HepG2 (cell line): ENCODE data around the gene ZMYND8. TPM values are rescaled to one million over a fixed set of nuclear protein-coding genes. Genes with fewer than 3 reads are reported as not detected.

Experiments
- EZH2 ChIP-seq: conservative IDR thresholded peaks from 2 replicates; pipeline ENCODE4 v1.6.1; 2012; ENCODE audit warnings: mild to moderate bottlenecking, low read depth, low read length, moderate library complexity
- FOXP1 ChIP-seq, 2 experiments: fragments of 450-650 bp in 1 of 2; IDR thresholded peaks; 2 replicates each; pipeline ENCODE4 v1.6.1; 2017 to 2018; ENCODE audit warnings: antibody characterized with exemption in 1 of 2
- HBP1 ChIP-seq: IDR thresholded peaks from 2 replicates; pipeline ENCODE4 v1.6.1; 2016; ENCODE audit warnings: low read depth, control low read depth
- HDAC2 ChIP-seq: sonication (generic); formaldehyde crosslinking; IDR thresholded peaks from 2 replicates; pipeline ENCODE4 v1.4.0; 2020; ENCODE audit warnings: missing genetic modification reagents
- KLF16 ChIP-seq, 2 experiments: sonication (generic) in 1 of 2; formaldehyde crosslinking in 1 of 2; IDR thresholded peaks; 2 replicates each; pipeline versions ENCODE4 v1.6.1 to v1.8.0; 2016 to 2023; ENCODE audit warnings: missing genetic modification reagents in 2 of 2, missing compliant biosample characterization in 1 of 2
- KLF9 ChIP-seq: IDR thresholded peaks from 2 replicates; pipeline ENCODE4 v1.6.1; 2016; ENCODE audit warnings: low read depth
- MAX ChIP-seq: IDR thresholded peaks from 2 replicates; pipeline ENCODE4 v1.6.1; 2012; ENCODE audit warnings: inconsistent platforms
- MTERF4 ChIP-seq: sonication (generic); formaldehyde crosslinking; IDR thresholded peaks from 2 replicates; pipeline ENCODE4 v1.8.0; 2023; ENCODE audit warnings: mild to moderate bottlenecking, missing genetic modification reagents
- PHF8 ChIP-seq: sonication (generic); formaldehyde crosslinking; IDR thresholded peaks from 2 replicates; pipeline ENCODE4 v1.5.0; 2020; ENCODE audit warnings: missing genetic modification reagents
- PREB ChIP-seq: sonication (generic); formaldehyde crosslinking; IDR thresholded peaks from 2 replicates; pipeline ENCODE4 v1.4.0; 2020; ENCODE audit warnings: missing genetic modification reagents
- PRPF4 ChIP-seq: fragments of 200-400 bp; formaldehyde crosslinking; IDR thresholded peaks from 2 replicates; pipeline ENCODE4 v1.6.1; 2016; ENCODE audit warnings: low read length, low read depth; ENCODE audit not compliant: poor library complexity, severe bottlenecking
- SAP130 ChIP-seq: IDR thresholded peaks from 2 replicates; pipeline ENCODE4 v1.6.1; 2016; ENCODE audit warnings: low read depth
- SMARCE1 ChIP-seq: fragments of 450-650 bp; IDR thresholded peaks from 2 replicates; pipeline ENCODE4 v1.6.1; 2017; ENCODE audit warnings: borderline replicate concordance
- SP2 ChIP-seq: sonication (generic); formaldehyde crosslinking; IDR thresholded peaks from 2 replicates; pipeline ENCODE4 v1.5.1; 2020; ENCODE audit warnings: mild to moderate bottlenecking, missing genetic modification reagents
- TBP ChIP-seq: sonication (generic); formaldehyde crosslinking; IDR thresholded peaks from 2 replicates; pipeline ENCODE4 v1.5.0; 2020; ENCODE audit warnings: missing genetic modification reagents
- TERF1 ChIP-seq: sonication (generic); formaldehyde crosslinking; IDR thresholded peaks from 2 replicates; pipeline ENCODE4 v1.8.0; 2022; ENCODE audit warnings: mild to moderate bottlenecking, missing genetic modification reagents, moderate library complexity
- ZNF101 ChIP-seq: sonication (generic); formaldehyde crosslinking; IDR thresholded peaks from 2 replicates; pipeline ENCODE4 v1.4.0; 2020; ENCODE audit warnings: mild to moderate bottlenecking, low read depth, missing genetic modification reagents, borderline replicate concordance
- ZNF124 ChIP-seq: sonication (generic); formaldehyde crosslinking; IDR thresholded peaks from 2 replicates; pipeline ENCODE4 v1.4.0; 2020; ENCODE audit warnings: missing genetic modification reagents
- ZNF256 ChIP-seq: sonication (generic); formaldehyde crosslinking; conservative IDR thresholded peaks from 2 replicates; pipeline ENCODE4 v1.4.0; 2020; ENCODE audit warnings: missing genetic modification reagents
- ZNF264 ChIP-seq: sonication (generic); formaldehyde crosslinking; IDR thresholded peaks from 2 replicates; pipeline ENCODE4 v1.4.0; 2020; ENCODE audit warnings: missing genetic modification reagents
- ZNF331 ChIP-seq: sonication (generic); formaldehyde crosslinking; IDR thresholded peaks from 2 replicates; pipeline ENCODE4 v1.4.0; 2020; ENCODE audit warnings: missing genetic modification reagents
- ZNF33A ChIP-seq: sonication (generic); formaldehyde crosslinking; IDR thresholded peaks from 2 replicates; pipeline ENCODE4 v1.5.1; 2020; ENCODE audit warnings: missing genetic modification reagents, mild to moderate bottlenecking, moderate library complexity, borderline replicate concordance
- ZNF615 ChIP-seq: sonication (generic); formaldehyde crosslinking; IDR thresholded peaks from 2 replicates; pipeline ENCODE4 v1.5.0; 2020; ENCODE audit warnings: mild to moderate bottlenecking, missing genetic modification reagents, borderline replicate concordance
- ZNF691 ChIP-seq: sonication (generic); formaldehyde crosslinking; IDR thresholded peaks from 2 replicates; pipeline ENCODE4 v1.4.0; 2020; ENCODE audit warnings: missing genetic modification reagents, low read depth, mild to moderate bottlenecking, borderline replicate concordance
- ZSCAN20 ChIP-seq: sonication (generic); formaldehyde crosslinking; IDR thresholded peaks from 2 replicates; pipeline ENCODE4 v1.4.0; 2020; ENCODE audit warnings: missing genetic modification reagents, mild to moderate bottlenecking, borderline replicate concordance
- polyA plus RNA-seq, 8 experiments: library from polyadenylated mRNA; depleted of rRNA in 3 of 8; stranded (reverse) in 7 of 8; unstranded in 1 of 8; fragments of >200 nt; fragmentation: Illumina TruSeq in 4 of 8; extraction: Trizol in 4 of 8; gene quantifications; 2 replicates each; pipeline versions ENCODE4 v1.2.1 to v1.2.3, GENCODE V29; 2011 to 2016; ENCODE audit warnings: low read depth in 4 of 8, missing spikeins in 1 of 8, mixed read lengths in 1 of 8; ENCODE audit not compliant: insufficient read depth in 1 of 8
- total RNA-seq, 5 experiments: library from RNA; depleted of rRNA; stranded (reverse); fragments of >200 nt; fragmentation: Illumina TruSeq; extraction: Trizol; gene quantifications; 2 replicates each; pipeline ENCODE4 v1.2.3, GENCODE V29; 2016; ENCODE audit warnings: low read depth in 1 of 5

The ZMYND8 gene
- total and polyA plus RNA-seq, 2 of the 13 experiments (the other 11 are each of a cell fraction or from before 2014, with no cell fraction given), result 53.9 to 84.7 TPM

GRCh38 chr20:47360297-47361056 lies 4.0 kb upstream of the ZMYND8 start (continued):
- TF ChIP-seq HDAC2 (CRISPR knock-in tag), result peak; percentile 83
- 0 out of 2 replicates have a peak, but pooled peaks have one; percentile 40 for TF ChIP-seq KLF9 (CRISPR knock-in tag)
- no peak for TF ChIP-seq EZH2
- no peak for TF ChIP-seq SMARCE1
- no peak; the same call in 1 of the 2 replicates for TF ChIP-seq PREB (CRISPR knock-in tag)
- 0 out of 2 replicates have a peak, but pooled peaks have one; percentile 3 for TF ChIP-seq ZNF615
- peak; percentile 71; the same call in 1 of the 2 replicates for TF ChIP-seq ZNF256 (CRISPR knock-in tag)
- TF ChIP-seq MAX, result no peak
- TF ChIP-seq PRPF4, result no peak
- TF ChIP-seq TERF1, result no peak
- TF ChIP-seq ZNF691 (CRISPR knock-in tag), result no peak; the same call in 1 of the 2 replicates
- peak; percentile 79; the same call in 1 of the 2 replicates for TF ChIP-seq HBP1
- TF ChIP-seq MTERF4 (CRISPR knock-in tag), result no peak
- TF ChIP-seq ZNF331 (CRISPR knock-in tag), result peak; percentile 87
- no peak for TF ChIP-seq ZNF33A
- TF ChIP-seq SAP130 (CRISPR knock-in tag), result peak; percentile 88
- no peak for TF ChIP-seq ZNF101 (CRISPR knock-in tag)
- peak; percentile 50; the same call in 1 of the 2 replicates for TF ChIP-seq ZNF264 (CRISPR knock-in tag)
- TF ChIP-seq SP2, result no peak; the same call in 1 of the 2 replicates
- peak; percentile 91 for TF ChIP-seq PHF8 (CRISPR knock-in tag)
- TF ChIP-seq KLF16 (CRISPR knock-in tag; IDR thresholded peaks at IDR 0.05), result peak in 1 of 2 experiments; percentile 69; a peak in 1 of 4 replicates
- TF ChIP-seq ZSCAN20 (CRISPR knock-in tag), result peak; percentile 89
- TF ChIP-seq ZNF124 (CRISPR knock-in tag), result peak; percentile 76; the same call in 1 of the 2 replicates
- peak; percentile 79; the same call in 1 of the 2 replicates for TF ChIP-seq TBP (CRISPR knock-in tag)
- TF ChIP-seq FOXP1 (IDR thresholded peaks at IDR 0.05), result no peak
- peak; percentile 88 for TF ChIP-seq FOXP1 (CRISPR knock-in tag; IDR thresholded peaks at IDR 0.05)
